ENCODE data around the gene CCDC187. TPM values are rescaled to one million over a fixed set of nuclear protein-coding genes. Genes with fewer than 3 reads are reported as not detected.

The CCDC187 gene
- total RNA-seq, 1 experiment from 2014 or later: 0.04 TPM

DNA sequence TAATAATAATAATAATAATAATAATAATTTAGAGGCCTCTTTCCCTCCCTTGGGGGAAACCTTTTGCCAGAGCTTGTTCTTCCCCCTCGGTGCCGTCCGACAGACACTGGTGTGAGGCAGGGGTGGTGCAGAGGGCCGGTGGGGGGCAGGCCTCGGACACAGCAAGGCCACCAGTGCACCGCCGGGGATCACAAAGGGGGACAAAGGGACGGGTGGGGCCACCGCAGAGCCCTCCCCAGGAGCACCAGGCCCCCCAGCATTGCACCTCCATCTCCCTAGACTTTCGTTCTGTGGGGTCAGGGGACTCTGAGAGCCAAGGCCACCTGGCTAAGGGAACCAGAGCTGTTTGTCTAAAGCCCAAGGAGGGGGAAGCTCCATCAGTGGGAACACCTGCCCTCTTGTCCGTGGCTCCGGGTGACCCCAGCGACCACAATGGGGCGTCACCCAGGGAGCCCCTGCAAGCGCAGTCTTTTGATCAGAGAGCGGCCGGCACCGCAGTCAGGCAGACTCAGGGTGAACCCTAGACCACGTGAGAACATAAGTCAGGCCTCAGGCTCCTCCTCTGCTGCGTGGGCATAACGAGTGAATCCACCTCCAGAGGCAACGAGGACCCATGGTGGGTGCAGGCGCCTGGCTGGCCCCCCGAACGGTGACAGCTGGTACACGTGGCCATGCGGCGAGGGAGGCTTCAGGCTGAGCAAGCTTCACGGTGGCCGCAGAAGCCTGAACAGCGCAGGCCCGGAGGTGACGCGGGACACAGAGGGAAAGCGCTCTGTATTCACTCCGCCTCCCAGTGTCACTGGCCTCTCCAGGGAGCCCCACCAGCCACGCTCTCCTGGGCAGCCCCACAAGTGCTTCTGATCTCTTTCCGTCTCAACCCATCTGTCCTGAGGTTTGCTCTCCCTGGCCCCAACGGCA lies 46.3 kb downstream of the CCDC187 start (continued):
- TF ChIP-seq, protein P1, sequence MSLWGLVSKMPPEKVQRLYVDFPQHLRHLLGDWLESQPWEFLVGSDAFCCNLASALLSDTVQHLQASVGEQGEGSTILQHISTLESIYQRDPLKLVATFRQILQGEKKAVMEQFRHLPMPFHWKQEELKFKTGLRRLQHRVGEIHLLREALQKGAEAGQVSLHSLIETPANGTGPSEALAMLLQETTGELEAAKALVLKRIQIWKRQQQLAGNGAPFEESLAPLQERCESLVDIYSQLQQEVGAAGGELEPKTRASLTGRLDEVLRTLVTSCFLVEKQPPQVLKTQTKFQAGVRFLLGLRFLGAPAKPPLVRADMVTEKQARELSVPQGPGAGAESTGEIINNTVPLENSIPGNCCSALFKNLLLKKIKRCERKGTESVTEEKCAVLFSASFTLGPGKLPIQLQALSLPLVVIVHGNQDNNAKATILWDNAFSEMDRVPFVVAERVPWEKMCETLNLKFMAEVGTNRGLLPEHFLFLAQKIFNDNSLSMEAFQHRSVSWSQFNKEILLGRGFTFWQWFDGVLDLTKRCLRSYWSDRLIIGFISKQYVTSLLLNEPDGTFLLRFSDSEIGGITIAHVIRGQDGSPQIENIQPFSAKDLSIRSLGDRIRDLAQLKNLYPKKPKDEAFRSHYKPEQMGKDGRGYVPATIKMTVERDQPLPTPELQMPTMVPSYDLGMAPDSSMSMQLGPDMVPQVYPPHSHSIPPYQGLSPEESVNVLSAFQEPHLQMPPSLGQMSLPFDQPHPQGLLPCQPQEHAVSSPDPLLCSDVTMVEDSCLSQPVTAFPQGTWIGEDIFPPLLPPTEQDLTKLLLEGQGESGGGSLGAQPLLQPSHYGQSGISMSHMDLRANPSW (CRISPR knock-in tag; conservative IDR thresholded peaks at IDR 0.05; ENCODE audit: low read depth): no peak
- TF ChIP-seq ZNF671 (CRISPR knock-in tag; IDR thresholded peaks at IDR 0.05): no peak
- no peak for TF ChIP-seq CBFB (CRISPR knock-in tag; IDR thresholded peaks at IDR 0.05; ENCODE audit: low read depth)
- TF ChIP-seq, protein P2, sequence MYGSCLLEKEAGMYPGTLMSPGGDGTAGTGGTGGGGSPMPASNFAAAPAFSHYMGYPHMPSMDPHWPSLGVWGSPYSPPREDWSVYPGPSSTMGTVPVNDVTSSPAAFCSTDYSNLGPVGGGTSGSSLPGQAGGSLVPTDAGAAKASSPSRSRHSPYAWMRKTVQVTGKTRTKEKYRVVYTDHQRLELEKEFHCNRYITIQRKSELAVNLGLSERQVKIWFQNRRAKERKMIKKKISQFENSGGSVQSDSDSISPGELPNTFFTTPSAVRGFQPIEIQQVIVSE (CRISPR knock-in tag; IDR thresholded peaks at IDR 0.05; ENCODE audit: borderline replicate concordance): no peak
- TF ChIP-seq FOXJ3 (CRISPR knock-in tag; IDR thresholded peaks at IDR 0.05; ENCODE audit: borderline replicate concordance): no peak
- no peak for TF ChIP-seq FOXP1 (CRISPR knock-in tag; IDR thresholded peaks at IDR 0.05; ENCODE audit: borderline replicate concordance)
- TF ChIP-seq CREM (CRISPR knock-in tag; IDR thresholded peaks at IDR 0.05): no peak
- no peak for TF ChIP-seq IRF1 (CRISPR knock-in tag; IDR thresholded peaks at IDR 0.05)
- TF ChIP-seq RORB (CRISPR knock-in tag; IDR thresholded peaks at IDR 0.05): no peak
- TF ChIP-seq ZNF263 (CRISPR knock-in tag; IDR thresholded peaks at IDR 0.05; ENCODE audit: low read depth): no peak
- TF ChIP-seq, protein P3, sequence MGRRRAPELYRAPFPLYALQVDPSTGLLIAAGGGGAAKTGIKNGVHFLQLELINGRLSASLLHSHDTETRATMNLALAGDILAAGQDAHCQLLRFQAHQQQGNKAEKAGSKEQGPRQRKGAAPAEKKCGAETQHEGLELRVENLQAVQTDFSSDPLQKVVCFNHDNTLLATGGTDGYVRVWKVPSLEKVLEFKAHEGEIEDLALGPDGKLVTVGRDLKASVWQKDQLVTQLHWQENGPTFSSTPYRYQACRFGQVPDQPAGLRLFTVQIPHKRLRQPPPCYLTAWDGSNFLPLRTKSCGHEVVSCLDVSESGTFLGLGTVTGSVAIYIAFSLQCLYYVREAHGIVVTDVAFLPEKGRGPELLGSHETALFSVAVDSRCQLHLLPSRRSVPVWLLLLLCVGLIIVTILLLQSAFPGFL (CRISPR knock-in tag; IDR thresholded peaks at IDR 0.05; ENCODE audit: borderline replicate concordance): no peak
- TF ChIP-seq SOX15 (CRISPR knock-in tag; IDR thresholded peaks at IDR 0.05): no peak
- TF ChIP-seq, protein P4, sequence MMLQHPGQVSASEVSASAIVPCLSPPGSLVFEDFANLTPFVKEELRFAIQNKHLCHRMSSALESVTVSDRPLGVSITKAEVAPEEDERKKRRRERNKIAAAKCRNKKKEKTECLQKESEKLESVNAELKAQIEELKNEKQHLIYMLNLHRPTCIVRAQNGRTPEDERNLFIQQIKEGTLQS (CRISPR knock-in tag; conservative IDR thresholded peaks at IDR 0.05): no peak

GRCh38 chr9:136255896-136256890 lies 47.7 kb downstream of the CCDC187 start:
- peak; percentile 62 for ATAC-seq
- CTCF ChIA-PET: interaction anchor here (0.6 to 3.8 kb wide), 11 partner anchors 8 to 118 kb away, joined by 3 to 18 read pairs (median 3); partner anchors contain the start of genes GPSM1 and QSOX2
- H3K27me3 Mint-ChIP-seq (ENCODE audit: low read depth): no peaks in the 10 kb centered on the region
- no peak overlapping the region for H3K4me3 Mint-ChIP-seq
- POLR2A ChIA-PET: no interaction called here
- H3K9me3 Mint-ChIP-seq: no peaks in the 10 kb centered on the region
- no peaks in the 10 kb centered on the region for H3K36me3 Mint-ChIP-seq
- H3K27ac Mint-ChIP-seq: no peak overlapping the region
- DNase-seq (ENCODE audit: low spot score): no peak
- H3K4me1 Mint-ChIP-seq: no peaks in the 10 kb centered on the region
- TF ChIP-seq, protein P5, sequence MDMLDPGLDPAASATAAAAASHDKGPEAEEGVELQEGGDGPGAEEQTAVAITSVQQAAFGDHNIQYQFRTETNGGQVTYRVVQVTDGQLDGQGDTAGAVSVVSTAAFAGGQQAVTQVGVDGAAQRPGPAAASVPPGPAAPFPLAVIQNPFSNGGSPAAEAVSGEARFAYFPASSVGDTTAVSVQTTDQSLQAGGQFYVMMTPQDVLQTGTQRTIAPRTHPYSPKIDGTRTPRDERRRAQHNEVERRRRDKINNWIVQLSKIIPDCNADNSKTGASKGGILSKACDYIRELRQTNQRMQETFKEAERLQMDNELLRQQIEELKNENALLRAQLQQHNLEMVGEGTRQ (CRISPR knock-in tag; IDR thresholded peaks at IDR 0.05): no peak
- TF ChIP-seq HMGA2 (CRISPR knock-in tag; IDR thresholded peaks at IDR 0.05) (no peak), TEAD4 (CRISPR knock-in tag; IDR thresholded peaks at IDR 0.05) (no peak), RORB (CRISPR knock-in tag; IDR thresholded peaks at IDR 0.05) (no peak), ZNF532 (CRISPR knock-in tag; IDR thresholded peaks at IDR 0.05; ENCODE audit: borderline replicate concordance) (no peak), FOXJ3 (CRISPR knock-in tag; IDR thresholded peaks at IDR 0.05; ENCODE audit: borderline replicate concordance) (no peak)
- TF ChIP-seq, protein P2 (CRISPR knock-in tag; IDR thresholded peaks at IDR 0.05; ENCODE audit: borderline replicate concordance): no peak
